Ishikawa (cell line): ENCODE results near the gene OR4D1.

Source experiments
- CEBPB ChIP-seq: IDR thresholded peaks from 2 replicates; pipeline ENCODE4 v1.6.1; 2012
- CREB1 ChIP-seq: IDR thresholded peaks from 2 replicates; pipeline ENCODE4 v1.6.1; 2012; ENCODE audit warnings: low read depth
- EGR1 ChIP-seq: IDR thresholded peaks from 2 replicates; pipeline ENCODE4 v1.6.1; 2012
- EP300 ChIP-seq: IDR thresholded peaks from 2 replicates; pipeline ENCODE4 v1.6.1; 2012; ENCODE audit warnings: borderline replicate concordance
- FOXM1 ChIP-seq: IDR thresholded peaks from 2 replicates; pipeline ENCODE4 v1.6.1; 2012; ENCODE audit warnings: low read depth, borderline replicate concordance
- NFIC ChIP-seq: IDR thresholded peaks from 2 replicates; pipeline ENCODE4 v1.6.1; 2012
- RAD21 ChIP-seq: IDR thresholded peaks from 2 replicates; pipeline ENCODE4 v1.6.1; 2012; ENCODE audit warnings: low read depth
- TAF1 ChIP-seq: IDR thresholded peaks from 2 replicates; pipeline ENCODE4 v1.6.1; 2012; ENCODE audit warnings: low read depth, mild to moderate bottlenecking
- TCF12 ChIP-seq: IDR thresholded peaks from 2 replicates; pipeline ENCODE4 v1.6.1; 2012; ENCODE audit warnings: low read depth
- TEAD4 ChIP-seq: IDR thresholded peaks from 2 replicates; pipeline ENCODE4 v1.6.1; 2012
- YY1 ChIP-seq: IDR thresholded peaks from 2 replicates; pipeline ENCODE4 v1.6.1; 2012; ENCODE audit warnings: low read depth
- ZBTB7A ChIP-seq: IDR thresholded peaks from 2 replicates; pipeline ENCODE4 v1.6.1; 2012; ENCODE audit warnings: low read depth
- TF ChIP-seq, protein P1 (sequence below): IDR thresholded peaks from 2 replicates; pipeline ENCODE4 v1.6.1; 2012
- TF ChIP-seq, protein P2 (sequence below): IDR thresholded peaks from 2 replicates; pipeline ENCODE4 v1.6.1; 2012
- TF ChIP-seq, protein P3 (sequence below): IDR thresholded peaks from 2 replicates; pipeline ENCODE4 v1.6.1; 2012; ENCODE audit warnings: low read depth, mild to moderate bottlenecking

OR4D1 gene

DNA sequence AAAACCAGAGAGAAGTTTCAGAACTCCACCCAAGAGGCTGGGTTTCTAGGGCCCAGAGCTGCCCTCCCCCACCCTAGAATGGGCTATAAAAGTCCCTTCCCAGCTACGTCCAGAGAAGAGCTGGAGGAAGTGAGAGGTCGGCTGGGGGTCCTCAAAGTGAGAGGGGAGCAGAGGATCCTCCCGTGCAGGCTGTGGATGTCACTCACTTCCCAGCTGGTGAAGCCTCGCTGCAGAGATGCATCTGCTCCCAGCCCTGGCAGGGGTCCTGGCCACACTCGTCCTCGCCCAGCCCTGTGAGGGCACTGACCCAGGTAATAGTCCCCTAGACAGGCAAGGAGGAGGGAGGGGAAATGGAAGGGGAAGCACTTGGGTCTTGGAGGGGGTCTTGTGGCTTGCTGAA lies 44.4 kb downstream of the OR4D1 start, which contains the start of gene EPX:
TSS of gene EPX (plus strand) at position 115 of the 400 bp plus-strand sequence. CDS start at position 236, 121 bp downstream.
- TF ChIP-seq, protein P1, sequence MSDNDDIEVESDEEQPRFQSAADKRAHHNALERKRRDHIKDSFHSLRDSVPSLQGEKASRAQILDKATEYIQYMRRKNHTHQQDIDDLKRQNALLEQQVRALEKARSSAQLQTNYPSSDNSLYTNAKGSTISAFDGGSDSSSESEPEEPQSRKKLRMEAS = no peak
- no peak for TF ChIP-seq TEAD4
- TF ChIP-seq ZBTB7A = no peak
- TF ChIP-seq, protein P2, sequence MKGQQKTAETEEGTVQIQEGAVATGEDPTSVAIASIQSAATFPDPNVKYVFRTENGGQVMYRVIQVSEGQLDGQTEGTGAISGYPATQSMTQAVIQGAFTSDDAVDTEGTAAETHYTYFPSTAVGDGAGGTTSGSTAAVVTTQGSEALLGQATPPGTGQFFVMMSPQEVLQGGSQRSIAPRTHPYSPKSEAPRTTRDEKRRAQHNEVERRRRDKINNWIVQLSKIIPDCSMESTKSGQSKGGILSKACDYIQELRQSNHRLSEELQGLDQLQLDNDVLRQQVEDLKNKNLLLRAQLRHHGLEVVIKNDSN = no peak
- no peak for TF ChIP-seq TCF12
- TF ChIP-seq, protein P3, sequence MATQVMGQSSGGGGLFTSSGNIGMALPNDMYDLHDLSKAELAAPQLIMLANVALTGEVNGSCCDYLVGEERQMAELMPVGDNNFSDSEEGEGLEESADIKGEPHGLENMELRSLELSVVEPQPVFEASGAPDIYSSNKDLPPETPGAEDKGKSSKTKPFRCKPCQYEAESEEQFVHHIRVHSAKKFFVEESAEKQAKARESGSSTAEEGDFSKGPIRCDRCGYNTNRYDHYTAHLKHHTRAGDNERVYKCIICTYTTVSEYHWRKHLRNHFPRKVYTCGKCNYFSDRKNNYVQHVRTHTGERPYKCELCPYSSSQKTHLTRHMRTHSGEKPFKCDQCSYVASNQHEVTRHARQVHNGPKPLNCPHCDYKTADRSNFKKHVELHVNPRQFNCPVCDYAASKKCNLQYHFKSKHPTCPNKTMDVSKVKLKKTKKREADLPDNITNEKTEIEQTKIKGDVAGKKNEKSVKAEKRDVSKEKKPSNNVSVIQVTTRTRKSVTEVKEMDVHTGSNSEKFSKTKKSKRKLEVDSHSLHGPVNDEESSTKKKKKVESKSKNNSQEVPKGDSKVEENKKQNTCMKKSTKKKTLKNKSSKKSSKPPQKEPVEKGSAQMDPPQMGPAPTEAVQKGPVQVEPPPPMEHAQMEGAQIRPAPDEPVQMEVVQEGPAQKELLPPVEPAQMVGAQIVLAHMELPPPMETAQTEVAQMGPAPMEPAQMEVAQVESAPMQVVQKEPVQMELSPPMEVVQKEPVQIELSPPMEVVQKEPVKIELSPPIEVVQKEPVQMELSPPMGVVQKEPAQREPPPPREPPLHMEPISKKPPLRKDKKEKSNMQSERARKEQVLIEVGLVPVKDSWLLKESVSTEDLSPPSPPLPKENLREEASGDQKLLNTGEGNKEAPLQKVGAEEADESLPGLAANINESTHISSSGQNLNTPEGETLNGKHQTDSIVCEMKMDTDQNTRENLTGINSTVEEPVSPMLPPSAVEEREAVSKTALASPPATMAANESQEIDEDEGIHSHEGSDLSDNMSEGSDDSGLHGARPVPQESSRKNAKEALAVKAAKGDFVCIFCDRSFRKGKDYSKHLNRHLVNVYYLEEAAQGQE = no peak
- TF ChIP-seq NFIC = no peak
- TF ChIP-seq RAD21 = no peak
- no peak for TF ChIP-seq CEBPB
- TF ChIP-seq EP300 = no peak

DNA sequence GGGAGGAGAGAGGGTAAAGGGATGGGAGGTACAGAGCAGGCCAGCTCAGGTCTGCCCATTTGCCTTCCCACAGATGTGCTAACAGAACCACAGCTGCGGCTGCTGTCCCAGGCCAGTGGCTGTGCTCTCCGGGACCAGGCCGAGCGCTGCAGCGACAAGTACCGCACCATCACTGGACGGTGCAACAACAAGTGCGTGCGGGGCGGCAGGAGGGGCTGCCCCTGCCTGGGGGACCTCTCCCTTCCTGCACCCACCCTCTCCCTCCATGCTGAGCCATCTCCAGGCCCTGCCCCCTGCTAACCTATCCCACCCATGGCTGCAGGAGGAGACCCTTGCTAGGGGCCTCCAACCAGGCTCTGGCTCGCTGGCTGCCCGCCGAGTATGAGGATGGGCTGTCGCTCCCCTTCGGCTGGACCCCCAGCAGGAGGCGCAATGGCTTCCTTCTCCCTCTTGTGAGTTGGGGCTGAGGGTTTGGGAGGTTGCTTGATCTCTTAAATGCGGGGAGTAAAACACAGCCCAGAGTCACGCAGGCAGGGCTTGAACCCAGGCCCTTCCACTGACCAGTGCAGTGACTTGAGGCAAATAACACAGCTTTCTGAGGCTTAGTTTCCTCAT lies 45.6 kb downstream of the OR4D1 start:
- TF ChIP-seq NFIC (no peak), FOXM1 (no peak), CEBPB (no peak), YY1 (no peak), CREB1 (no peak), EP300 (no peak), ZBTB7A (no peak), TCF12 (no peak), TAF1 (no peak), TEAD4 (no peak), EGR1 (no peak)
- TF ChIP-seq, protein P3 = no peak
- TF ChIP-seq, protein P2 = no peak
- TF ChIP-seq, protein P1 = no peak

DNA sequence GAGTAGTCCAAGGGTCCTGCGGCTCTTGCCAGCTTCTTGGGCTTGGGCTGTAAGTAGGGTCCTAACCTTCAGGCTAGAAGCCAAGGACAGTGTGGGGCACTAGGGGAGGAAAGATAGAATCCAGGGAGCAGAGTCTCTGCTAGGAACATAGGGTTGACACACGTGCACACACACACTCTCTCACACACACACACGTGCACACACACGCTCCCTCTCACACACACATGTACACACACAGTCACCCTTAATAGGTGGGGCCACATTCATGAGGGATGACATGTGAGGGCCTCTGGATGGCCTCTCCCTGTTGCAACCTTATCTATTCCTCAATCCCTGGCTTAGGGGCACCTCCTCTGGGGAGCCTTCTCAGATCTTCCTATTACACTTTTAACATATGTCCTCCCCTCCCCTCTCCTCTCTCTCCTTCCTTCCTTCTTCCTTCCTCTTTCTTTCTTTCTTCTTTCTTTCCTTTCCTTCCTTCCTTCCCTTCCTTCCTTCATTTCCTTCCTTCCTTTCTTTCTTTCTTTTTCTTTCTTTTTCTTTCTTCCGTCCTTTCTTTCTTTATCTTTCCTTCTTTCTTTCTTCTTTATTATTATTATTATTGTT lies 47.4 kb downstream of the OR4D1 start:
- TF ChIP-seq YY1 = no peak

DNA sequence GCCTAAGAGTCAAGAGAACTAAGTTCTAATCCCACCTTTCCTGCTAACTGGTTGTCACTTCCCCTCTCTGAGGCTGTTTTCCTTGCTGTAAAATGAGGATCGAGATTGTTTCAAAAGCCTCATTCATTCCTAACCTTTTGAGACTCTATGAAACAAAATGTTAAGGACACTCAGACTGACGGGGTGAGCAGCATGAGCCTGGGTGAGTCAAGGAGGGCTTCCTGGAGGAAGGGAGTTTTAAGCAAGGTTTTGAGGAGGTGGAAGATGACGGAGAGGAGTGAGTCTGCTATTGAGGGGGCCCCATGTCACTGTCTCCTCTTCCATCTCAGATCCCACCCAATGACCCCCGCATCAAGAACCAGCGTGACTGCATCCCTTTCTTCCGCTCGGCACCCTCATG lies 48.4 kb downstream of the OR4D1 start:
- TF ChIP-seq EP300 (no peak), TEAD4 (no peak), TAF1 (no peak), YY1 (no peak), CEBPB (no peak), FOXM1 (no peak), ZBTB7A (no peak), EGR1 (no peak), NFIC (no peak), TCF12 (no peak), CREB1 (no peak), RAD21 (no peak)
- TF ChIP-seq, protein P1 = no peak
- TF ChIP-seq, protein P2 = no peak

DNA sequence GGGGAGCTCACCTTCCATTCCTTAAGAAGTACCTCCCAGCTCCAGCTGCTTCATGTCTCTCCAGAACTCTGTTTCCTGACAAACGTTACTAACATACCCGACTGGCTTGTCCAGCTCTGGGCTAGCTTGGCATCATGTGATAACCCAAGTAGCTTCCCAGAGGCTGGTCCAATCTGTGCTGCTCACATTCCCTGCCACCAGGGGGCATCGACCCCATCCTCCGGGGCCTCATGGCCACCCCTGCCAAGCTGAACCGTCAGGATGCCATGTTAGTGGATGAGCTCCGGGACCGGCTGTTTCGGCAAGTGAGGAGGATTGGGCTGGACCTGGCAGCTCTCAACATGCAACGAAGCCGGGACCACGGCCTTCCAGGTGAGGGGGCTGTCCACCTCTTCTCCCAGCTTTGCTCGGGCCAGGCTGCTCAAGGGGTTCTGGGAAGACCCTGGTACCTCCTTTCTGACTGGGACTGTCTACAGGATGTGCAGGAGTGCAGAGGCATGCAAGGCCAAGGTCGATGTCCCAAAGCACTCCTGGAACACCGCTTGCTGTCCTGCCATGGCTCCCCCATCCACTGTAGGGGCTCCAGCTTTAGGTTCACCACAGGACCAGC lies 51.9 kb downstream of the OR4D1 start:
- TF ChIP-seq TEAD4 = peak; percentile 29; the same call in 1 of the 2 replicates
- TF ChIP-seq, protein P1 = peak; percentile 24; the same call in 1 of the 2 replicates
- TF ChIP-seq RAD21 = peak; percentile 47
- TF ChIP-seq, protein P3 = no peak
- no peak for TF ChIP-seq CEBPB
- 0 out of 2 replicates have a peak, but pooled peaks have one; percentile 45 for TF ChIP-seq YY1
- TF ChIP-seq, protein P2 = peak; percentile 56; the same call in 1 of the 2 replicates
